ENCODE results near the gene PSMA2. TPM values are rescaled to one million over a fixed set of nuclear protein-coding genes. Genes with fewer than 3 reads are reported as not detected.

PSMA2 gene
- total RNA-seq, 4 donors from 2014 or later: 5.8 to 61.2 (median 28.6) TPM

DNA sequence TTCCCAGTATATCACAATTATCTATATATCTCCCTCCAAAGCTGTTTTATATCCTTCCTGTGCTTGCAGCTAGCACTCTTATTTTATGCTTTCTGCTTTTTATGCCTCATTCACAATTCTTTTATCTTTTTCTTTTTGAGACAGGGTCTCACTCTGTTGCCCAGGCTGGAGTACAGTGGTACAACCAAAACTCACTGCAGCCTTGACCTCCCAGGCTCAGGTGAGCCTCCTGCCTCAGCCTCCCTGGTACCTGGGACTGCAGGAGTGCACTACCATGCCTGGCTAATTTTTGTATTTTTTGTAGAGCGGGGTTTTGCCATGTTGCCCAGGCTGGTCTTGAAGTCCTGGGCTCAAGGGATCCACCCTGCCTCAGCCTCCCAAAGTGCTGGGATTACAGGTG lies 25.8 kb downstream of the PSMA2 start:
- Histone ChIP-seq H3K4me3 (no peak overlapping the region), H3K27me3 (no peaks in the 10 kb centered on the region), H3K27ac (no peak overlapping the region), H3K36me3 (no peaks in the 10 kb centered on the region), H3K9me3 (no peaks in the 10 kb centered on the region), H3K4me1 (peaks cover 5 to 25% (median 8%) of the 10 kb centered on the region in 4 donors)
- WGBS, 2 donors (ENCODE audit: low coverage in 1 of 2): 75 to 91% methylated on average over 1 of the region's 1 CpG
- DNase-seq: no peak
- in situ Hi-C loops (cut with MboI; ENCODE audit: low pct_ligation_motif_present in 1 of 4, low pct_unique_long_range_greater_than_20kb in 1 of 4, low sequenced_read_pairs in 3 of 4): no loop called here
- TF ChIP-seq POLR2AphosphoS5 (IDR thresholded peaks at IDR 0.05) (no peak), CTCF (IDR thresholded peaks at IDR 0.05) (no peak), EP300 (IDR thresholded peaks at IDR 0.05; ENCODE audit: low read depth) (no peak), POLR2A (IDR thresholded peaks at IDR 0.05) (no peak)
- intact Hi-C loops (cut with DNase I; ENCODE audit: low total_unique reads): no loop called here

- no peak for DNase-seq
- Histone ChIP-seq H3K4me1 (no peaks in the 10 kb centered on the region), H3K9me3 (no peaks in the 10 kb centered on the region), H3K36me3 (no peaks in the 10 kb centered on the region), H3K27me3 (no peaks in the 10 kb centered on the region), H3K27ac (no peak overlapping the region), H3K4me3 (no peak overlapping the region)
- in situ Hi-C loops (cut with MboI; ENCODE audit: low pct_ligation_motif_present in 1 of 4, low pct_unique_long_range_greater_than_20kb in 1 of 4, low sequenced_read_pairs in 3 of 4): no loop called here
- intact Hi-C loops (cut with DNase I; ENCODE audit: low total_unique reads): no loop called here
- TF ChIP-seq POLR2A (IDR thresholded peaks at IDR 0.05): no peak
- TF ChIP-seq CTCF (IDR thresholded peaks at IDR 0.05): no peak
- TF ChIP-seq POLR2AphosphoS5 (IDR thresholded peaks at IDR 0.05): no peak
- no peak for TF ChIP-seq EP300 (IDR thresholded peaks at IDR 0.05; ENCODE audit: low read depth)
- WGBS, 2 donors (ENCODE audit: low coverage in 1 of 2): 49 to 59% methylated on average over 3 of the region's 3 CpGs
Measured at GRCh38 chr7:42902331-42902730, 29.6 kb downstream of the PSMA2 start.

GRCh38 chr7:42900842-42901241 lies 31.1 kb downstream of the PSMA2 start:
- DNase-seq: no peak
- no peak for TF ChIP-seq POLR2AphosphoS5 (IDR thresholded peaks at IDR 0.05)
- TF ChIP-seq EP300 (IDR thresholded peaks at IDR 0.05; ENCODE audit: low read depth): no peak
- TF ChIP-seq CTCF (IDR thresholded peaks at IDR 0.05): no peak
- TF ChIP-seq POLR2A (IDR thresholded peaks at IDR 0.05): no peak
- Histone ChIP-seq H3K27me3 (no peaks in the 10 kb centered on the region), H3K4me1 (no peaks in the 10 kb centered on the region), H3K36me3 (no peaks in the 10 kb centered on the region), H3K9me3 (no peaks in the 10 kb centered on the region), H3K27ac (no peak overlapping the region), H3K4me3 (no peak overlapping the region)
- intact Hi-C loops (cut with DNase I; ENCODE audit: low total_unique reads) (no loop called here), in situ Hi-C loops (cut with MboI; ENCODE audit: low pct_ligation_motif_present in 1 of 4, low pct_unique_long_range_greater_than_20kb in 1 of 4, low sequenced_read_pairs in 3 of 4) (no loop called here)

DNA sequence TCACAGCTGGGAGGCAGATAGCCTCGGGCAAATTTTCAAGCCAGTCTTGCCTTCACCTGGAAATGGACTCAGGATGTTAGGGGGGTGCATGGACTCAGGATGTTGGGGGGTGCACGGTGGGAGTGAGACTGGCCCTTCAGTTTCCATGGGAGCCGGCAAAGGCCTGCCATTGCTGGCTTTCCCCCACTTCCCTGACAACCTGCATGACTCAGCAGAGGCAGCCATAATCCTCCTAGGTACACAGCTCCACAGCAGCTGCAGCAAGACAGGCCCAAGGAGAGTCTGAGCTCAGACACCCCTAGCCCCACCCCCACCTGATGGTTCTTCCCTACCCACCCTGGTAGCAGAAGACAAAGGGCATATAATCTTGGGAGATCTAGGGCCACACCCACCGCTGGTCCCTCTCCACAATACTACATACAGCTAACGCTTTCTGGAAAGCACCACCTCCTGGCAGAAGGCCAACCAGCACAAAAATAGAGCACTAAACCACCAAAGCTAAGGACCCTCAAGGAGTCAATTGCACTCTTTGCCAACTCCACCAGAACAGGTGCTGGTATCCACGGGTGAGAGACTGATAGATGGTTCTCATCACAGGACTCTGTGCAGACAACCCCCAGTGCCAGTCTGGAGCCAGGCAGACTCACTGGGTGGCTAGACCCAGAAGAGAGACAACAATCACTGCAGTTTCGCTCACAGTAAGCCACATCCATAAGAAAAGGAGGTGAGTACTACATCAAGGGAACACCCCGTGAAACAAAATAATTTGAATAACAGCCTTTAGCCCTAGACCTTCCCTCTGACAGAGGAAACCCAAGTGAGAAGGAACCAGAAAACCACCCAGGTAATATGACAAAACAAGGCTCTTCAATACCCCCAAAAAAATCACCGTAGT lies 38.4 kb downstream of the PSMA2 start:
- Histone ChIP-seq H3K9me3 (no peaks in the 10 kb centered on the region), H3K36me3 (no peaks in the 10 kb centered on the region), H3K27ac (no peak overlapping the region), H3K27me3 (no peaks in the 10 kb centered on the region), H3K4me3 (no peak overlapping the region), H3K4me1 (peaks cover 0 to 8% (median 3%) of the 10 kb centered on the region in 4 donors)
- TF ChIP-seq POLR2A (IDR thresholded peaks at IDR 0.05) (no peak), POLR2AphosphoS5 (IDR thresholded peaks at IDR 0.05) (no peak), CTCF (IDR thresholded peaks at IDR 0.05) (no peak), EP300 (IDR thresholded peaks at IDR 0.05; ENCODE audit: low read depth) (no peak)
- intact Hi-C loops (cut with DNase I; ENCODE audit: low total_unique reads) (no loop called here), in situ Hi-C loops (cut with MboI; ENCODE audit: low pct_ligation_motif_present in 1 of 4, low pct_unique_long_range_greater_than_20kb in 1 of 4, low sequenced_read_pairs in 3 of 4) (no loop called here)
- WGBS, 2 donors (ENCODE audit: low coverage in 1 of 2): 81 to 100% methylated on average over 2 to 9 of the region's 9 CpGs
- DNase-seq: no peak
